ENCODE data around the gene NSUN3.

GRCh38 chr3:94167346-94167745 is 104.5 kb downstream of the NSUN3 start:
- TF ChIP-seq POLR2AphosphoS5 (IDR thresholded peaks at IDR 0.05; ENCODE audit: low read depth, low read length) (no peak), TCF7L2 (IDR thresholded peaks at IDR 0.05; ENCODE audit: low read depth, low read length) (no peak)
- TF ChIP-seq, protein P1, sequence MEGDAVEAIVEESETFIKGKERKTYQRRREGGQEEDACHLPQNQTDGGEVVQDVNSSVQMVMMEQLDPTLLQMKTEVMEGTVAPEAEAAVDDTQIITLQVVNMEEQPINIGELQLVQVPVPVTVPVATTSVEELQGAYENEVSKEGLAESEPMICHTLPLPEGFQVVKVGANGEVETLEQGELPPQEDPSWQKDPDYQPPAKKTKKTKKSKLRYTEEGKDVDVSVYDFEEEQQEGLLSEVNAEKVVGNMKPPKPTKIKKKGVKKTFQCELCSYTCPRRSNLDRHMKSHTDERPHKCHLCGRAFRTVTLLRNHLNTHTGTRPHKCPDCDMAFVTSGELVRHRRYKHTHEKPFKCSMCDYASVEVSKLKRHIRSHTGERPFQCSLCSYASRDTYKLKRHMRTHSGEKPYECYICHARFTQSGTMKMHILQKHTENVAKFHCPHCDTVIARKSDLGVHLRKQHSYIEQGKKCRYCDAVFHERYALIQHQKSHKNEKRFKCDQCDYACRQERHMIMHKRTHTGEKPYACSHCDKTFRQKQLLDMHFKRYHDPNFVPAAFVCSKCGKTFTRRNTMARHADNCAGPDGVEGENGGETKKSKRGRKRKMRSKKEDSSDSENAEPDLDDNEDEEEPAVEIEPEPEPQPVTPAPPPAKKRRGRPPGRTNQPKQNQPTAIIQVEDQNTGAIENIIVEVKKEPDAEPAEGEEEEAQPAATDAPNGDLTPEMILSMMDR (IDR thresholded peaks at IDR 0.05), result no peak
